Neural cell (in vitro differentiated cells): ENCODE measurements around the gene TMEM131. TPM values are rescaled to one million over a fixed set of nuclear protein-coding genes. Genes with fewer than 3 reads are reported as not detected.
A peak's percentile ranks its signal among the peaks of the same experiment; 100 is the strongest.

Experiments used
- H2AFZ ChIP-seq: fragments of 200-600, 300-800 bp; sonication (generic), shearing (Covaris generic); 2 replicates; pipeline ENCODE4 v1.6.0; 2014; ENCODE audit warnings: low read depth, mild to moderate bottlenecking, antibody characterized with exemption, low read length, moderate library complexity
- H3F3A ChIP-seq: fragments of 200-600 bp; shearing (Covaris generic); 2 replicates; pipeline ENCODE4 v1.6.1; 2016; ENCODE audit warnings: mild to moderate bottlenecking, moderate library complexity, mixed read lengths, antibody characterized with exemption, low read length; ENCODE audit not compliant: insufficient read depth, poor library complexity, severe bottlenecking
- H3K27ac ChIP-seq: fragments of 200-600, 300-800 bp; sonication (generic), shearing (Covaris generic); 2 replicates; pipeline ENCODE4 v1.5.1; 2014; ENCODE audit warnings: mild to moderate bottlenecking, low read length, moderate library complexity
- H3K27me3 ChIP-seq: fragments of 300-800, 200-600 bp; sonication (generic), shearing (Covaris generic); 2 replicates; pipeline ENCODE4 v1.6.0; 2014; ENCODE audit warnings: mild to moderate bottlenecking, low read depth, low read length, moderate library complexity; ENCODE audit not compliant: insufficient read depth
- H3K36me3 ChIP-seq: fragments of 300-800, 200-600 bp; sonication (generic), shearing (Covaris generic); 2 replicates; pipeline ENCODE4 v1.5.1; 2014; ENCODE audit warnings: mild to moderate bottlenecking, antibody characterized with exemption, low read length, moderate library complexity; ENCODE audit not compliant: insufficient read depth
- H3K4me2 ChIP-seq: fragments of 300-800, 200-600 bp; sonication (generic), shearing (Covaris generic); 2 replicates; pipeline ENCODE4 v1.6.0; 2014; ENCODE audit warnings: mild to moderate bottlenecking, low read length
- H3K4me3 ChIP-seq: fragments of 300-800, 200-600 bp; sonication (generic), shearing (Covaris generic); 2 replicates; pipeline ENCODE4 v1.5.1; 2014; ENCODE audit warnings: mild to moderate bottlenecking, low read length, moderate library complexity
- H3K79me2 ChIP-seq: fragments of 200-600 bp; shearing (Covaris generic); replicated peaks from 2 replicates; pipeline ENCODE4 v1.6.0; 2014; ENCODE audit warnings: mild to moderate bottlenecking, low read length, moderate library complexity; ENCODE audit not compliant: insufficient read depth
- H3K9ac ChIP-seq: fragments of 300-800, 200-600 bp; sonication (generic), shearing (Covaris generic); 2 replicates; pipeline ENCODE4 v1.6.1; 2016; ENCODE audit warnings: mild to moderate bottlenecking, low read length, mixed read lengths
- H3K9me2 ChIP-seq: fragments of 200-600 bp; shearing (Covaris generic); 2 replicates; pipeline ENCODE4 v1.6.1; 2016; ENCODE audit warnings: mild to moderate bottlenecking, low read length, mixed read lengths; ENCODE audit not compliant: insufficient read depth
- H3K9me3 ChIP-seq: fragments of 200-600, 300-800 bp; sonication (generic), shearing (Covaris generic); 2 replicates; pipeline ENCODE4 v1.6.1; 2016; ENCODE audit warnings: mild to moderate bottlenecking, mixed run types, low read length, moderate library complexity, mixed read lengths
- H4K20me1 ChIP-seq: fragments of 200-600 bp; shearing (Covaris generic); 2 replicates; pipeline ENCODE4 v1.6.1; 2016; ENCODE audit warnings: mild to moderate bottlenecking, mixed run types; ENCODE audit not compliant: insufficient read depth
- EP300 ChIP-seq: fragments of 450-650 bp; conservative IDR thresholded peaks from 2 replicates; pipeline ENCODE4 v1.6.1; 2014; ENCODE audit warnings: antibody characterized with exemption, mild to moderate bottlenecking, moderate library complexity; ENCODE audit not compliant: poor library complexity, severe bottlenecking
- EZH2 ChIP-seq: fragments of 200-600, 300-800 bp; shearing (Covaris generic), sonication (generic); IDR thresholded peaks from 2 replicates; pipeline ENCODE4 v1.6.1; 2014; ENCODE audit warnings: antibody characterized with exemption, low read length, borderline replicate concordance, mild to moderate bottlenecking; ENCODE audit not compliant: insufficient read depth, poor library complexity, severe bottlenecking
- MXI1 ChIP-seq: fragments of 450-650 bp; conservative IDR thresholded peaks from 2 replicates; pipeline ENCODE4 v1.6.1; 2014; ENCODE audit warnings: antibody characterized with exemption, mild to moderate bottlenecking; ENCODE audit not compliant: poor library complexity, severe bottlenecking
- POLR2AphosphoS5 ChIP-seq: IDR thresholded peaks from 2 replicates; pipeline ENCODE4 v1.6.1; 2012
- RAD21 ChIP-seq: fragments of 450-650 bp; conservative IDR thresholded peaks from 2 replicates; pipeline ENCODE4 v1.6.1; 2014; ENCODE audit warnings: antibody characterized with exemption, mild to moderate bottlenecking, moderate library complexity
- REST ChIP-seq: IDR thresholded peaks from 2 replicates; pipeline ENCODE4 v1.6.1; 2012; ENCODE audit warnings: borderline replicate concordance
- SMC3 ChIP-seq: fragments of 450-650 bp; conservative IDR thresholded peaks from 2 replicates; pipeline ENCODE4 v1.6.1; 2014; ENCODE audit warnings: antibody characterized with exemption, mild to moderate bottlenecking, moderate library complexity; ENCODE audit not compliant: poor library complexity
- TAF1 ChIP-seq: IDR thresholded peaks from 2 replicates; pipeline ENCODE4 v1.6.1; 2012; ENCODE audit warnings: low read depth
- polyA plus RNA-seq: library from polyadenylated mRNA; depleted of rRNA; stranded (reverse); fragments of >200 nt; gene quantifications from 2 replicates; pipeline ENCODE4 v1.2.3, GENCODE V29; 2014
- TF ChIP-seq, protein P1 (sequence below): fragments of 450-650 bp; IDR thresholded peaks from 2 replicates; pipeline ENCODE4 v1.5.1; 2014; ENCODE audit warnings: antibody characterized with exemption, mild to moderate bottlenecking, moderate library complexity; ENCODE audit not compliant: poor library complexity, severe bottlenecking

The TMEM131 gene
- polyA plus RNA-seq, 1 donor from 2014 or later = 9.6 TPM

GRCh38 chr2:97936199-97936598 lies 59.5 kb downstream of the TMEM131 start:
- Histone ChIP-seq H3K27ac (peak overlapping the region; percentile 36), H3K27me3 (no peaks in the 10 kb centered on the region), H3K9me3 (no peaks in the 10 kb centered on the region), H2AFZ (no peak overlapping the region), H3K9me2 (no peaks in the 10 kb centered on the region), H3K4me2 (peak overlapping the region; percentile 59), H3K79me2 (peaks cover 36% of the 10 kb centered on the region), H3F3A (no peaks in the 10 kb centered on the region), H3K9ac (peak overlapping the region; percentile 49), H4K20me1 (no peaks in the 10 kb centered on the region), H3K36me3 (no peaks in the 10 kb centered on the region), H3K4me3 (peak overlapping the region; percentile 48)
- TF ChIP-seq SMC3 (no peak), REST (no peak), TAF1 (no peak), EP300 (peak; percentile 7)

DNA sequence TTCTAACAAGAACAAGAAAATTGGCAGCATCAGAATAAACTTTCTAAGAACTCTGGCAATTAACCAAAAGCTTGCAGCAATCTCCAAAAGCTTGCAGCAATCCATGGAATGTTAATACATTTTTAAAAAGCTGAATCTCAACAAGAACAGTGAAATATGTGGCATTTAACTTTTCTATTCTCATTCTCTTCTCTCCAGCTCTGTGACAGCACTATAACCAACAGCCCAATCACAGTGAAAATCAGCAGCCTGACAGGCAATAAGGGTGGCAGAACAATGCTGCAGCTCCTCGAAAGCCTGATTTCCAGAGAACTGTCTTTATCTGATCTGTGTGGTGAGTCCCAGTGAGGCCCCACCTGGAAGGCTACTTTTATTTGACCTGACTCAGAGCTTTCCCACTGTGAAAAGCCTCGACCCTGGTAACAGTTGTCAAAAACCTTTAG lies 60.0 kb downstream of the TMEM131 start:
- Histone ChIP-seq H3F3A (no peaks in the 10 kb centered on the region), H3K4me2 (peak overlapping the region; percentile 59), H3K27me3 (no peaks in the 10 kb centered on the region), H3K9me2 (no peaks in the 10 kb centered on the region), H2AFZ (no peak overlapping the region), H3K79me2 (peaks cover 38% of the 10 kb centered on the region), H3K9ac (peak overlapping the region; percentile 49), H3K4me3 (peak overlapping the region; percentile 48), H3K36me3 (no peaks in the 10 kb centered on the region), H3K9me3 (no peaks in the 10 kb centered on the region), H3K27ac (peak overlapping the region; percentile 36), H4K20me1 (no peaks in the 10 kb centered on the region)
- TF ChIP-seq POLR2AphosphoS5 (no peak), EP300 (peak; percentile 29)

DNA sequence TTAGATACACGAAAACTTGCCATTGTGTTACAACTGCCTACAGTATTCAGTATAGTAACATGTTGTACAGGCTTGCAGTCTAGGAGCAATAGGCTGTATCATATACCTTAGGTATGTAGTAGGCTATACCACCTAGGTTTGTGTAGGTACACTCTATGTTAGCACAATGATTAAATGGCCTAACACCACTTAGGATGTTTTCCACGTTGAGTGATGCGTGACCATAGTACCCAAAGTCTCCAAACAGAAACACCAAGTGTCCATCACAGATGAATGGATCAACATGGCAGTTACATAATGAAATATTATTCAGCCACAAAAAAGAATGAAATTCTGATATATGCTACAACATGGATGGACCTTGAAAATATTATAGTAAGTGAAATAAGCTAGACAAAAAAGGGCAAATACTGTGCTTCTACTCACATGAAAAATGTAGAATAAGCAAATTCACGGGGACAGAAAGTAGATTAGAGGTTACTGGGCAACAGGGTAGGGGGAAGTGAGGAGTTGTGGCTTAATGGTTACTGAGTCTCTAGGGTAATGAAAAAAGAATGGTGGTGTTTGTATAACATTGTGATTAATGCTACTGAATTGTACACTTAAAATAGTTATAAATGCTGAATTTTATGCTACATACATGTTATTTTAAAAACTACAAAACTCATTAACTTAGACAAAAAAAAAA lies 62.6 kb downstream of the TMEM131 start:
- H3K9me3 ChIP-seq = no peaks in the 10 kb centered on the region
- peaks cover 51% of the 10 kb centered on the region for H3K79me2 ChIP-seq
- no peak overlapping the region for H3K4me3 ChIP-seq
- no peaks in the 10 kb centered on the region for H3K27me3 ChIP-seq
- H3F3A ChIP-seq = no peaks in the 10 kb centered on the region
- no peaks in the 10 kb centered on the region for H4K20me1 ChIP-seq
- TF ChIP-seq MXI1 = no peak
- no peak for TF ChIP-seq RAD21
- no peak for TF ChIP-seq POLR2AphosphoS5
- TF ChIP-seq, protein P1, sequence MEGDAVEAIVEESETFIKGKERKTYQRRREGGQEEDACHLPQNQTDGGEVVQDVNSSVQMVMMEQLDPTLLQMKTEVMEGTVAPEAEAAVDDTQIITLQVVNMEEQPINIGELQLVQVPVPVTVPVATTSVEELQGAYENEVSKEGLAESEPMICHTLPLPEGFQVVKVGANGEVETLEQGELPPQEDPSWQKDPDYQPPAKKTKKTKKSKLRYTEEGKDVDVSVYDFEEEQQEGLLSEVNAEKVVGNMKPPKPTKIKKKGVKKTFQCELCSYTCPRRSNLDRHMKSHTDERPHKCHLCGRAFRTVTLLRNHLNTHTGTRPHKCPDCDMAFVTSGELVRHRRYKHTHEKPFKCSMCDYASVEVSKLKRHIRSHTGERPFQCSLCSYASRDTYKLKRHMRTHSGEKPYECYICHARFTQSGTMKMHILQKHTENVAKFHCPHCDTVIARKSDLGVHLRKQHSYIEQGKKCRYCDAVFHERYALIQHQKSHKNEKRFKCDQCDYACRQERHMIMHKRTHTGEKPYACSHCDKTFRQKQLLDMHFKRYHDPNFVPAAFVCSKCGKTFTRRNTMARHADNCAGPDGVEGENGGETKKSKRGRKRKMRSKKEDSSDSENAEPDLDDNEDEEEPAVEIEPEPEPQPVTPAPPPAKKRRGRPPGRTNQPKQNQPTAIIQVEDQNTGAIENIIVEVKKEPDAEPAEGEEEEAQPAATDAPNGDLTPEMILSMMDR = no peak
- no peak for TF ChIP-seq TAF1
- no peak for TF ChIP-seq EZH2
- TF ChIP-seq REST = no peak
- no peak for TF ChIP-seq EP300
- TF ChIP-seq SMC3 = no peak
- no peak overlapping the region for H2AFZ ChIP-seq
- H3K4me2 ChIP-seq = no peak overlapping the region
- H3K9ac ChIP-seq = no peak overlapping the region
- H3K27ac ChIP-seq = no peak overlapping the region
- H3K36me3 ChIP-seq = no peaks in the 10 kb centered on the region
- H3K9me2 ChIP-seq = no peaks in the 10 kb centered on the region
